Activated naive CD8-positive, alpha-beta T cell treated with anti-CD3 and anti-CD28 coated beads, Interleukin-2, amount 50 U/mL, for 24 hours (primary cell): ENCODE measurements around the gene SPECC1.
"Not testable (repeated sequence)": the region's sequence is repeated elsewhere in the genome, so short reads cannot be mapped to it uniquely, and the experiment has no call there.

ENCODE experiments used
- ATAC-seq: fragments of 150-1000 bp; cut with Tn5 transposase; one replicate; pipeline ENCODE4 v1.10.0; 2021
- DNase-seq: peaks from one replicate; pipeline ENCODE4 v3.0.0; 2021
- H3K27ac Mint-ChIP-seq: one replicate; pipeline ENCODE4 v1.8.0; 2021; ENCODE audit warnings: mild to moderate bottlenecking, mixed read lengths
- H3K27me3 Mint-ChIP-seq: one replicate; pipeline ENCODE4 v1.8.0; 2021; ENCODE audit warnings: mixed read lengths
- H3K36me3 Mint-ChIP-seq: one replicate; pipeline ENCODE4 v1.8.0; 2021; ENCODE audit warnings: low read depth, mixed read lengths
- H3K4me1 Mint-ChIP-seq: one replicate; pipeline ENCODE4 v1.8.0; 2021; ENCODE audit warnings: mixed read lengths
- H3K4me3 Mint-ChIP-seq: one replicate; pipeline ENCODE4 v1.8.0; 2021; ENCODE audit warnings: mild to moderate bottlenecking, moderate library complexity, mixed read lengths
- H3K9me3 Mint-ChIP-seq: one replicate; pipeline ENCODE4 v1.8.0; 2021; ENCODE audit warnings: mixed read lengths

SPECC1 gene

GRCh38 chr17:20165516-20165915 is 156.4 kb downstream of the SPECC1 start:
- H3K4me3 Mint-ChIP-seq, H3K27ac Mint-ChIP-seq, H3K36me3 Mint-ChIP-seq, H3K9me3 Mint-ChIP-seq, H3K27me3 Mint-ChIP-seq, DNase-seq, H3K4me1 Mint-ChIP-seq, ATAC-seq: not testable (repeated sequence)

- no peaks in the 10 kb centered on the region for H3K9me3 Mint-ChIP-seq
- no peak for ATAC-seq
- no peak for DNase-seq
- H3K27ac Mint-ChIP-seq: no peak overlapping the region
- H3K4me3 Mint-ChIP-seq: no peak overlapping the region
- no peaks in the 10 kb centered on the region for H3K36me3 Mint-ChIP-seq
- no peaks in the 10 kb centered on the region for H3K4me1 Mint-ChIP-seq
- no peaks in the 10 kb centered on the region for H3K27me3 Mint-ChIP-seq
Observed at GRCh38 chr17:20170085-20170484, 160.9 kb downstream of the SPECC1 start.

- H3K27ac Mint-ChIP-seq: no peak overlapping the region
- DNase-seq: no peak
- no peak overlapping the region for H3K4me3 Mint-ChIP-seq
- no peak for ATAC-seq
- no peaks in the 10 kb centered on the region for H3K27me3 Mint-ChIP-seq
- H3K4me1 Mint-ChIP-seq: no peaks in the 10 kb centered on the region
- no peaks in the 10 kb centered on the region for H3K9me3 Mint-ChIP-seq
- H3K36me3 Mint-ChIP-seq: no peaks in the 10 kb centered on the region
Observed at GRCh38 chr17:20171741-20172365, 162.7 kb downstream of the SPECC1 start.

- Mint-ChIP-seq H3K4me1 (no peaks in the 10 kb centered on the region), H3K9me3 (no peaks in the 10 kb centered on the region), H3K36me3 (no peaks in the 10 kb centered on the region), H3K27ac (no peak overlapping the region), H3K27me3 (no peaks in the 10 kb centered on the region), H3K4me3 (no peak overlapping the region)
- no peak for ATAC-seq
- DNase-seq: no peak
Observed at GRCh38 chr17:20172376-20172775, 163.2 kb downstream of the SPECC1 start.

GRCh38 chr17:20173091-20173490 is 163.9 kb downstream of the SPECC1 start:
- Mint-ChIP-seq H3K27ac (no peak overlapping the region), H3K36me3 (no peaks in the 10 kb centered on the region), H3K9me3 (no peaks in the 10 kb centered on the region), H3K4me1 (no peaks in the 10 kb centered on the region), H3K27me3 (peaks cover 1% of the 10 kb centered on the region), H3K4me3 (no peak overlapping the region)
- no peak for ATAC-seq
- DNase-seq: no peak

- H3K4me1 Mint-ChIP-seq: no peaks in the 10 kb centered on the region
- no peaks in the 10 kb centered on the region for H3K9me3 Mint-ChIP-seq
- no peak overlapping the region for H3K4me3 Mint-ChIP-seq
- peaks cover 3% of the 10 kb centered on the region for H3K27me3 Mint-ChIP-seq
- ATAC-seq: no peak
- no peak overlapping the region for H3K27ac Mint-ChIP-seq
- no peaks in the 10 kb centered on the region for H3K36me3 Mint-ChIP-seq
- DNase-seq: no peak
Observed at GRCh38 chr17:20174588-20175265, 165.6 kb downstream of the SPECC1 start.

GRCh38 chr17:20179041-20179440 is 169.9 kb downstream of the SPECC1 start:
- ATAC-seq (no peak), DNase-seq (no peak)
- no peak overlapping the region for H3K4me3 Mint-ChIP-seq
- no peaks in the 10 kb centered on the region for H3K4me1 Mint-ChIP-seq
- H3K27me3 Mint-ChIP-seq: peaks cover 3% of the 10 kb centered on the region
- no peaks in the 10 kb centered on the region for H3K36me3 Mint-ChIP-seq
- no peak overlapping the region for H3K27ac Mint-ChIP-seq
- H3K9me3 Mint-ChIP-seq: no peaks in the 10 kb centered on the region

GRCh38 chr17:20180661-20181060 is 171.5 kb downstream of the SPECC1 start:
- H3K27ac Mint-ChIP-seq: no peak overlapping the region
- H3K4me3 Mint-ChIP-seq: no peak overlapping the region
- H3K4me1 Mint-ChIP-seq: no peaks in the 10 kb centered on the region
- H3K27me3 Mint-ChIP-seq: peaks cover 3% of the 10 kb centered on the region
- DNase-seq (no peak), ATAC-seq (no peak)
- no peaks in the 10 kb centered on the region for H3K36me3 Mint-ChIP-seq
- H3K9me3 Mint-ChIP-seq: no peaks in the 10 kb centered on the region

GRCh38 chr17:20184181-20184580 is 175.0 kb downstream of the SPECC1 start:
- ATAC-seq (no peak), DNase-seq (no peak)
- H3K4me1 Mint-ChIP-seq: no peaks in the 10 kb centered on the region
- no peaks in the 10 kb centered on the region for H3K9me3 Mint-ChIP-seq
- H3K27ac Mint-ChIP-seq: no peak overlapping the region
- no peaks in the 10 kb centered on the region for H3K27me3 Mint-ChIP-seq
- H3K4me3 Mint-ChIP-seq: no peak overlapping the region
- H3K36me3 Mint-ChIP-seq: no peaks in the 10 kb centered on the region

- no peak for ATAC-seq
- Mint-ChIP-seq H3K4me3 (no peak overlapping the region), H3K27ac (no peak overlapping the region), H3K27me3 (no peaks in the 10 kb centered on the region), H3K36me3 (no peaks in the 10 kb centered on the region), H3K9me3 (no peaks in the 10 kb centered on the region), H3K4me1 (peaks cover 3% of the 10 kb centered on the region)
- no peak for DNase-seq
Observed at GRCh38 chr17:20184977-20185619, 175.9 kb downstream of the SPECC1 start.

GRCh38 chr17:20187049-20187448 is 177.9 kb downstream of the SPECC1 start:
- Mint-ChIP-seq H3K27ac (no peak overlapping the region), H3K27me3 (no peaks in the 10 kb centered on the region), H3K4me1 (peaks cover 3% of the 10 kb centered on the region), H3K4me3 (no peak overlapping the region), H3K36me3 (no peaks in the 10 kb centered on the region), H3K9me3 (no peaks in the 10 kb centered on the region)
- ATAC-seq: no peak
- no peak for DNase-seq

- Mint-ChIP-seq H3K9me3 (no peaks in the 10 kb centered on the region), H3K4me3 (no peak overlapping the region), H3K27ac (no peak overlapping the region), H3K4me1 (peaks cover 3% of the 10 kb centered on the region), H3K36me3 (no peaks in the 10 kb centered on the region), H3K27me3 (no peaks in the 10 kb centered on the region)
- ATAC-seq (no peak), DNase-seq (no peak)
Observed at GRCh38 chr17:20189302-20189701, 180.1 kb downstream of the SPECC1 start.

GRCh38 chr17:20189979-20190378 is 180.8 kb downstream of the SPECC1 start:
- no peak for DNase-seq
- ATAC-seq: no peak
- Mint-ChIP-seq H3K36me3 (no peaks in the 10 kb centered on the region), H3K27me3 (no peaks in the 10 kb centered on the region), H3K4me3 (no peak overlapping the region), H3K27ac (no peak overlapping the region), H3K9me3 (peaks cover 5% of the 10 kb centered on the region), H3K4me1 (peaks cover 3% of the 10 kb centered on the region)

- Mint-ChIP-seq H3K36me3 (no peaks in the 10 kb centered on the region), H3K4me3 (no peak overlapping the region), H3K27me3 (no peaks in the 10 kb centered on the region), H3K27ac (no peak overlapping the region), H3K4me1 (peaks cover 3% of the 10 kb centered on the region), H3K9me3 (peaks cover 6% of the 10 kb centered on the region)
- no peak for ATAC-seq
- no peak for DNase-seq
Observed at GRCh38 chr17:20190605-20191004, 181.4 kb downstream of the SPECC1 start.

GRCh38 chr17:20191056-20191455 is 181.9 kb downstream of the SPECC1 start:
- peaks cover 3% of the 10 kb centered on the region for H3K4me1 Mint-ChIP-seq
- no peak for ATAC-seq
- no peaks in the 10 kb centered on the region for H3K27me3 Mint-ChIP-seq
- no peaks in the 10 kb centered on the region for H3K36me3 Mint-ChIP-seq
- peaks cover 6% of the 10 kb centered on the region for H3K9me3 Mint-ChIP-seq
- no peak overlapping the region for H3K27ac Mint-ChIP-seq
- H3K4me3 Mint-ChIP-seq: no peak overlapping the region
- no peak for DNase-seq
